BE2C (cell line): ENCODE data around the gene ADGRA3.

ENCODE experiments used
- DNase-seq: peaks from one replicate; pipeline ENCODE4 v3.0.0-alpha.2; 2020
- H3K27me3 ChIP-seq: fragments of 250-450 bp; sonication (Bioruptor Pico); 2 replicates; pipeline ENCODE4 v1.5.1; 2020; ENCODE audit warnings: mild to moderate bottlenecking
- H3K36me3 ChIP-seq: fragments of 250-450 bp; sonication (Bioruptor Pico); 2 replicates; pipeline ENCODE4 v1.5.1; 2020; ENCODE audit warnings: mild to moderate bottlenecking
- H3K4me1 ChIP-seq: fragments of 250-450 bp; sonication (Bioruptor Pico); 2 replicates; pipeline ENCODE4 v1.5.1; 2020
- H3K4me3 ChIP-seq: 2 replicates; pipeline ENCODE4 v1.5.1; 2011; ENCODE audit warnings: low read depth, low read length
- H3K9me3 ChIP-seq: fragments of 250-450 bp; sonication (Bioruptor Pico); 2 replicates; pipeline ENCODE4 v1.5.1; 2020
- TF ChIP-seq, protein P1 (sequence below): IDR thresholded peaks from 2 replicates; pipeline ENCODE4 v1.5.1; 2012; ENCODE audit warnings: mild to moderate bottlenecking, low read depth, low read length

Gene ADGRA3

DNA sequence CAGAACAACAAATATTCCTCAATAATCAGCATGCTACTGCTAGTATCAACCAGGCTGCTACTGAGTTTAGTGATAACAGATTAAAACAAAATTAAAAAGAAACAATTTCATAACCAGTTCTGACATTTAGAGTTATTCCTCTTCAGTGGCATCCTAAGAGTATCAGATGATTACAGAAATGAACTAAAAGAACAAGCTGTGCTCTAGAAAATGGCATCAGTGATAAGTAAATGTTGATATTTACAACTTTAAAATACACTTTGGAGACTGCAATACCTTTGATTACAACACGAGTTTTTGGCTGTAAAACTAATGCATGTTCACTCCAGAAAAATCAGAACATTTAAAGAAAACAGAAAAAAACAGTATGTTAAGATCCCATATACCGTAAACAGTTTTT, 72.9 kb downstream of the ADGRA3 start:
- TF ChIP-seq, protein P1, sequence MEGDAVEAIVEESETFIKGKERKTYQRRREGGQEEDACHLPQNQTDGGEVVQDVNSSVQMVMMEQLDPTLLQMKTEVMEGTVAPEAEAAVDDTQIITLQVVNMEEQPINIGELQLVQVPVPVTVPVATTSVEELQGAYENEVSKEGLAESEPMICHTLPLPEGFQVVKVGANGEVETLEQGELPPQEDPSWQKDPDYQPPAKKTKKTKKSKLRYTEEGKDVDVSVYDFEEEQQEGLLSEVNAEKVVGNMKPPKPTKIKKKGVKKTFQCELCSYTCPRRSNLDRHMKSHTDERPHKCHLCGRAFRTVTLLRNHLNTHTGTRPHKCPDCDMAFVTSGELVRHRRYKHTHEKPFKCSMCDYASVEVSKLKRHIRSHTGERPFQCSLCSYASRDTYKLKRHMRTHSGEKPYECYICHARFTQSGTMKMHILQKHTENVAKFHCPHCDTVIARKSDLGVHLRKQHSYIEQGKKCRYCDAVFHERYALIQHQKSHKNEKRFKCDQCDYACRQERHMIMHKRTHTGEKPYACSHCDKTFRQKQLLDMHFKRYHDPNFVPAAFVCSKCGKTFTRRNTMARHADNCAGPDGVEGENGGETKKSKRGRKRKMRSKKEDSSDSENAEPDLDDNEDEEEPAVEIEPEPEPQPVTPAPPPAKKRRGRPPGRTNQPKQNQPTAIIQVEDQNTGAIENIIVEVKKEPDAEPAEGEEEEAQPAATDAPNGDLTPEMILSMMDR = no peak
- no peak for DNase-seq
- H3K9me3 ChIP-seq = no peaks in the 10 kb centered on the region
- no peaks in the 10 kb centered on the region for H3K4me1 ChIP-seq
- H3K27me3 ChIP-seq = no peaks in the 10 kb centered on the region
- H3K4me3 ChIP-seq = no peak overlapping the region
- H3K36me3 ChIP-seq = peaks cover 42% of the 10 kb centered on the region

GRCh38 chr4:22440999-22441398, 74.9 kb downstream of the ADGRA3 start:
- Histone ChIP-seq H3K9me3 (no peaks in the 10 kb centered on the region), H3K4me1 (no peaks in the 10 kb centered on the region), H3K27me3 (no peaks in the 10 kb centered on the region), H3K36me3 (peaks cover 40% of the 10 kb centered on the region), H3K4me3 (no peak overlapping the region)
- DNase-seq = no peak
- TF ChIP-seq, protein P1 = no peak

DNA sequence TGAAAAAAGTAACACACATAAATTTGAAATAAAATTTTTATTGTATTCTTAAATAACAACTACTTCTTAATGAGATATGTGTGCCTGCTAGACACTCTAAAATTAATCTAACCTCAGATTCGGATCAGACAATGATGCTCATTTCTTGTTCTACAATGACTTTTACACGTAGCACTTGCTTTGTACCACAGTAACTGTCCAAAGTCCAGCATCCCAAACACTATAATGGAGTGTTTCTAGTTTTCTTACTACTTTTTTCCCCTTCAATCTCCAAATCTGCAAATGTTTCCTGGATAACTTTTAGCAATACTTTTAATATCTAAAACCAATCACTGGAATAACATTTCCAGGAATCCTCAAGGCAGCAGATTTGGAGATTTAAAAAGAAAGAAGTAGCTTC, 75.9 kb downstream of the ADGRA3 start:
- DNase-seq = no peak
- Histone ChIP-seq H3K27me3 (no peaks in the 10 kb centered on the region), H3K36me3 (peaks cover 41% of the 10 kb centered on the region), H3K4me1 (no peaks in the 10 kb centered on the region), H3K4me3 (no peak overlapping the region), H3K9me3 (no peaks in the 10 kb centered on the region)
- TF ChIP-seq, protein P1 = no peak

DNA sequence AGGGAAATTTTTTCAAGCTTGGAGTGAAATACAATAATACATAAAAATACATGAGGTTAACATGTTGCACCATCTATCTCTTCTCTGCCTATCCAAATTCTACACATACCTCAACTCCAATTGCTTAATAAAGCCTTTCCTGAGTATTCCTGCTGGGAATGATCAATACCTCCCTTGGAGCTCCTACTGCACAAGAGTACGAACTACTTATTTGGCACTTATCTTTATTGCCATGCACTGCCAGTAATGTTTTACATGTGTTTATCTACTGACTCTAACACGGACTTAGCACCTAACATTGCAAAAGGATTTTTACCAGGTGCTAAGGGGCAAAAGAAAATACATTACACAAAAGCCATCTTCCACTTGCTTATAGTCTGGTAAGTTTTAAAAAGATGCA, 80.2 kb downstream of the ADGRA3 start:
- TF ChIP-seq, protein P1 = no peak
- H3K9me3 ChIP-seq = no peaks in the 10 kb centered on the region
- no peak overlapping the region for H3K4me3 ChIP-seq
- H3K36me3 ChIP-seq = peaks cover 12% of the 10 kb centered on the region
- no peak for DNase-seq
- no peaks in the 10 kb centered on the region for H3K27me3 ChIP-seq
- H3K4me1 ChIP-seq = no peaks in the 10 kb centered on the region

DNA sequence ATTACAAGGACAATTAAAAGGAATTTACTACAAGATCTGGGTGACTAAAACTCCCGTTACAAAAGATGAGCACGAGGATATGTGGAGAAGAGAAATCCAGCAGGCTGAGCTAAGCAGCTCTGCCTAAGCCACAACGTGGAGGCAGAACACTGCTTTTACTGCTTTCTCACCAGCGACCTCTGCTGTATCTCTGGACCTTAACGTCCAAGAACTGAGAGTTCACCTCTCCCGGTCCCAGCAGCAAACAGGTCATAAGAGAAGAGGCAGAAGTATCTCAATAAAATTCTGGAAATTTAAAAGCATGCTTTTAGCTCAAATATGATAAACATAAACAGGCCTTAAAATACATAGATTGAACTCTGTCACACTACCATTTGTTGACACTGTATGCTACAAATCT, 81.0 kb downstream of the ADGRA3 start:
- H3K4me3 ChIP-seq = no peak overlapping the region
- peaks cover 12% of the 10 kb centered on the region for H3K36me3 ChIP-seq
- peak; percentile 39 for DNase-seq
- TF ChIP-seq, protein P1 = peak; percentile 65
- H3K27me3 ChIP-seq = no peaks in the 10 kb centered on the region
- no peaks in the 10 kb centered on the region for H3K4me1 ChIP-seq
- H3K9me3 ChIP-seq = no peaks in the 10 kb centered on the region

GRCh38 chr4:22430626-22431025, 85.2 kb downstream of the ADGRA3 start:
- Histone ChIP-seq H3K4me3 (no peak overlapping the region), H3K27me3 (no peaks in the 10 kb centered on the region), H3K4me1 (no peaks in the 10 kb centered on the region), H3K9me3 (no peaks in the 10 kb centered on the region), H3K36me3 (peaks cover 11% of the 10 kb centered on the region)
- DNase-seq = no peak
- TF ChIP-seq, protein P1 = no peak
